Body of pancreas (tissue), 4 donors: ENCODE results near the gene UBE2E2.

Experiments
- CTCF ChIP-seq, 7 experiments: fragments of 450-650 bp in 4 of 7; fragments of 200-600 bp in 3 of 7; sonication (generic) in 3 of 7; IDR thresholded peaks; one replicate each; pipeline ENCODE4 v1.5.1; 2016 to 2019; ENCODE audit warnings: antibody characterized with exemption in 7 of 7
- POLR2A ChIP-seq, 3 donors: fragments of 450-650 bp; IDR thresholded peaks; one replicate each; pipeline ENCODE4 v1.6.1; 2016; ENCODE audit warnings: antibody characterized with exemption in 3 of 3, mild to moderate bottlenecking in 2 of 3

DNA sequence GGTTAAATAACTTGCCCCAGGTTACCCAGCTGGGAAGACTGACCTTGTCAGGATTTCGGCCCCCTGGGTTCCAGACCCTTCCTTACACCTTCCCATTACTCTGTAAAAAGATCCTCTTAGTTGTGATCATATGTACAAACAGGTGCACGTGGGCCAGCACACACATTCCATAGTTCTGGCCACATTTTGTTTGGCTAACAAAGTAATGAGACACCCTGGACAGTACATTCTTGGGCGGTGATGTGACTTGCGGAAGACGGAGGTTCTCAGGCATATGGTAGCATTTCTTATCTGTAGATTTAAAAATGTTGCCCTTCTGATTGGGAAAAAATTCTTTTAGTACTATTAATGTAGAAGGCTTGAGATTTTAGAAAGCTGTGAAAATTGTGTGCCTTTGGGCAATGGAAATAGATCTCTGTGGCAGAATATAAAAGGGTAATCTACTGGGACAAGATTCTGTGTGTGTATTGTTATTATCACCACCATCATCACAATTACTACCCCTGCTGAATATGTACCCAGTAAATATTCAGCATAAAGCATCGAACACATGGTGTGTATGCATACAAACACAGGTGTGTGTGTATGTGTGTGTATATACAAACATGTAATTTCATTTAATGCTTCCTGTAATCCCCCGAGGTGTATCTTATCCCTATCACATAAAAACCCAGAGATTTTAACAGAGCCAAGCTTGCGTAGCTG, 397.2 kb downstream of the UBE2E2 start:
- TF ChIP-seq CTCF (IDR thresholded peaks at IDR 0.05) (no peak), POLR2A (IDR thresholded peaks at IDR 0.05) (no peak)
